ENCODE data around the gene TBCB. TPM values are rescaled to one million over a fixed set of nuclear protein-coding genes. Genes with fewer than 3 reads are reported as not detected.
"Not testable (repeated sequence)": the region's sequence is repeated elsewhere in the genome, so short reads cannot be mapped to it uniquely, and the experiment has no call there.

TBCB gene
- total and polyA plus RNA-seq, 2 experiments from 2014 or later, result 123 to 149 TPM

GRCh38 chr19:36172852-36173251, 57.6 kb downstream of the TBCB start:
- TF ChIP-seq EZH2 (IDR thresholded peaks at IDR 0.05; ENCODE audit: borderline replicate concordance) (no peak), EZH2phosphoT487 (IDR thresholded peaks at IDR 0.05; ENCODE audit: low read depth, severe bottlenecking, unreplicated experiment) (no peak)
- TF ChIP-seq, protein P1, sequence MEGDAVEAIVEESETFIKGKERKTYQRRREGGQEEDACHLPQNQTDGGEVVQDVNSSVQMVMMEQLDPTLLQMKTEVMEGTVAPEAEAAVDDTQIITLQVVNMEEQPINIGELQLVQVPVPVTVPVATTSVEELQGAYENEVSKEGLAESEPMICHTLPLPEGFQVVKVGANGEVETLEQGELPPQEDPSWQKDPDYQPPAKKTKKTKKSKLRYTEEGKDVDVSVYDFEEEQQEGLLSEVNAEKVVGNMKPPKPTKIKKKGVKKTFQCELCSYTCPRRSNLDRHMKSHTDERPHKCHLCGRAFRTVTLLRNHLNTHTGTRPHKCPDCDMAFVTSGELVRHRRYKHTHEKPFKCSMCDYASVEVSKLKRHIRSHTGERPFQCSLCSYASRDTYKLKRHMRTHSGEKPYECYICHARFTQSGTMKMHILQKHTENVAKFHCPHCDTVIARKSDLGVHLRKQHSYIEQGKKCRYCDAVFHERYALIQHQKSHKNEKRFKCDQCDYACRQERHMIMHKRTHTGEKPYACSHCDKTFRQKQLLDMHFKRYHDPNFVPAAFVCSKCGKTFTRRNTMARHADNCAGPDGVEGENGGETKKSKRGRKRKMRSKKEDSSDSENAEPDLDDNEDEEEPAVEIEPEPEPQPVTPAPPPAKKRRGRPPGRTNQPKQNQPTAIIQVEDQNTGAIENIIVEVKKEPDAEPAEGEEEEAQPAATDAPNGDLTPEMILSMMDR (IDR thresholded peaks at IDR 0.05; ENCODE audit: poor library complexity), result no peak
- Histone ChIP-seq H3K27me3 (no peaks in the 10 kb centered on the region), H3K4me1 (ENCODE audit: insufficient read depth) (peaks cover 12% of the 10 kb centered on the region), H3K79me2 (no peaks in the 10 kb centered on the region), H3K27ac (no peak overlapping the region), H3K9me2 (replicated peaks; ENCODE audit: insufficient read depth) (no peaks in the 10 kb centered on the region), H3K36me3 (replicated peaks; ENCODE audit: insufficient read depth, low read depth) (no peaks in the 10 kb centered on the region), H2AFZ (no peak overlapping the region), H3K9me3 (ENCODE audit: low read depth) (no peaks in the 10 kb centered on the region), H3K4me3 (no peak overlapping the region), H4K20me1 (ENCODE audit: insufficient read depth, poor library complexity, severe bottlenecking) (no peaks in the 10 kb centered on the region), H3K4me2 (no peak overlapping the region)
- WGBS (ENCODE audit: low lambda C conversion rate, missing lambda C conversion rate), result 96% methylated on average over 5 of the region's 5 CpGs
- no peak for DNase-seq (ENCODE audit: low spot score)

DNA sequence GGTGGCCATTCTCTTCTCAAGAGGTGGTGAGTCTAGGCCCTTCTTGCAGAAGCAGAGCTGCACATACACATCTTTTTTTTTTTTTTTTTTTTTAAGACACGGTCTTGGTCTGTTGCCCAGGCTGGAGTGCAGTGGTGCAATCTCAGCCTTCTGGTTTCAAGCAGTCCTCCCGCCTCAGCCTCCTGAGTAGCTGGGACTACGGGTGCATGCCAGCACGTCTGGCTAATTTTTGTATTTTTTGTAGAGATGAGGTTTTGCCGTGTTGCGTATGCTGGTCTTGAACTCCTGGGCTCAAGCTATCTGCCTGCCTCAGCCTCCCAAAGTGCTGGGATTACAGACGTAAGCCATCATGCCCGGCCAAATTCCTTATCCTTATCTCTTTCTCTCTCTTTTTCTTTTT, 58.6 kb downstream of the TBCB start:
- H3K4me2 ChIP-seq; H3K36me3 ChIP-seq (replicated peaks; ENCODE audit: insufficient read depth, low read depth); H3K27ac ChIP-seq; H3K4me3 ChIP-seq; DNase-seq (ENCODE audit: low spot score); H3K9me3 ChIP-seq (ENCODE audit: low read depth); H3K79me2 ChIP-seq; H3K9me2 ChIP-seq (replicated peaks; ENCODE audit: insufficient read depth); H4K20me1 ChIP-seq (ENCODE audit: insufficient read depth, poor library complexity, severe bottlenecking); H2AFZ ChIP-seq; H3K27me3 ChIP-seq: not testable (repeated sequence)
- peaks cover 12% of the 10 kb centered on the region for H3K4me1 ChIP-seq (ENCODE audit: insufficient read depth)
- 83% methylated on average over 8 of the region's 8 CpGs for WGBS (ENCODE audit: low lambda C conversion rate, missing lambda C conversion rate)

Other genes starting within 250 kb of the TBCB start
- 19.8 and 29.0 TPM in 2 replicates for gene APLP1, start 246.9 kb upstream of the TBCB start, total RNA-seq
- gene APLP1, start 246.9 kb upstream of the TBCB start, polyA plus RNA-seq, result 115 and 147 TPM in 2 replicates
- gene NFKBID, start 214.9 kb upstream of the TBCB start, total RNA-seq, result 2.7 and 3.9 TPM in 2 replicates
- 7.3 and 10.8 TPM in 2 replicates for gene NFKBID, start 214.9 kb upstream of the TBCB start, polyA plus RNA-seq
- 0.97 and 1.4 TPM in 2 replicates for gene HCST, start 212.9 kb upstream of the TBCB start, total RNA-seq
- gene HCST, start 212.9 kb upstream of the TBCB start, polyA plus RNA-seq, result 3.9 and 4.8 TPM in 2 replicates
- gene TYROBP, start 207.2 kb upstream of the TBCB start, total RNA-seq, result 2.8 and 5.9 TPM in 2 replicates
- gene TYROBP, start 207.2 kb upstream of the TBCB start, polyA plus RNA-seq, result 2.9 and 4.9 TPM in 2 replicates
- gene LRFN3, start 179.1 kb upstream of the TBCB start, total RNA-seq, result 4.7 and 5.3 TPM in 2 replicates
- 15.6 and 19.2 TPM in 2 replicates for gene LRFN3, start 179.1 kb upstream of the TBCB start, polyA plus RNA-seq
- gene SDHAF1, start 120.3 kb upstream of the TBCB start, total RNA-seq, result 34.4 and 36.5 TPM in 2 replicates
- gene SDHAF1, start 120.3 kb upstream of the TBCB start, polyA plus RNA-seq, result 23.9 and 28.6 TPM in 2 replicates
- 6.5 and 8.9 TPM in 2 replicates for gene SYNE4, start 106.7 kb upstream of the TBCB start, total RNA-seq
- 19.8 and 21.1 TPM in 2 replicates for gene SYNE4, start 106.7 kb upstream of the TBCB start, polyA plus RNA-seq
- gene ALKBH6, start 101.3 kb upstream of the TBCB start, total RNA-seq, result 14.2 and 24.1 TPM in 2 replicates
- gene ALKBH6, start 101.3 kb upstream of the TBCB start, polyA plus RNA-seq, result 31.1 and 33.7 TPM in 2 replicates
- 5.1 and 12.8 TPM in 2 replicates for gene CLIP3, start 82.6 kb upstream of the TBCB start, total RNA-seq
- gene CLIP3, start 82.6 kb upstream of the TBCB start, polyA plus RNA-seq, result 19.5 and 21.8 TPM in 2 replicates
- 4.5 and 6.8 TPM in 2 replicates for gene THAP8, start 61.2 kb upstream of the TBCB start, total RNA-seq
- gene THAP8, start 61.2 kb upstream of the TBCB start, polyA plus RNA-seq, result 23.1 and 24.1 TPM in 2 replicates
- 1.8 and 2.1 TPM in 2 replicates for gene WDR62, start 60.6 kb upstream of the TBCB start, total RNA-seq
- gene WDR62, start 60.6 kb upstream of the TBCB start, polyA plus RNA-seq, result 1.2 and 4.6 TPM in 2 replicates
- gene OVOL3, start 4.3 kb upstream of the TBCB start, total RNA-seq, result not detected in 2 replicates
- not detected in 2 replicates for gene OVOL3, start 4.3 kb upstream of the TBCB start, polyA plus RNA-seq
- 19.3 and 21.7 TPM in 2 replicates for gene POLR2I, start 593 bp upstream of the TBCB start, total RNA-seq
- gene POLR2I, start 593 bp upstream of the TBCB start, polyA plus RNA-seq, result 104 and 115 TPM in 2 replicates
- 199 and 268 TPM in 2 replicates for gene CAPNS1, start 24.6 kb downstream of the TBCB start, total RNA-seq
- gene CAPNS1, start 24.6 kb downstream of the TBCB start, polyA plus RNA-seq, result 320 and 346 TPM in 2 replicates
- gene COX7A1, start 37.0 kb downstream of the TBCB start, total RNA-seq, result not detected in 2 replicates
- not detected in 2 replicates for gene COX7A1, start 37.0 kb downstream of the TBCB start, polyA plus RNA-seq
- gene ZNF565, start 99.2 kb downstream of the TBCB start, total RNA-seq, result 3.5 and 8.1 TPM in 2 replicates
- gene ZNF565, start 99.2 kb downstream of the TBCB start, polyA plus RNA-seq, result 3.0 and 7.9 TPM in 2 replicates
- 80.5 and 106 TPM in 2 replicates for gene ZNF146, start 99.6 kb downstream of the TBCB start, total RNA-seq
- 39.7 and 46.4 TPM in 2 replicates for gene ZNF146, start 99.6 kb downstream of the TBCB start, polyA plus RNA-seq